B cell (primary cell): Measurements from ENCODE around the gene RPAP2. TPM values are rescaled to one million over a fixed set of nuclear protein-coding genes. Genes with fewer than 3 reads are reported as not detected.

Experiments used
- ATAC-seq: fragments of 200-7000 bp; cut with Tn5 transposase; one replicate; pipeline ENCODE4 v1.10.0; 2021; ENCODE audit warnings: low read depth, mild to moderate bottlenecking, moderate number of reproducible peaks, moderate library complexity
- CTCF ChIA-PET: fragments of 350-600 bp; sonication (Branson Sonifier 250); formaldehyde crosslinking; loops from one replicate; lab custom pipeline; 2021; ENCODE audit warnings: antibody characterized with exemption, inconsistent platforms; lab: Charles Lee
- POLR2A ChIA-PET: fragments of 350-600 bp; sonication (Branson Sonifier 250); formaldehyde crosslinking; loops from one replicate; lab custom pipeline; 2021; ENCODE audit warnings: antibody characterized with exemption; lab: Charles Lee
- DNase-seq: peaks from one replicate; pipeline ENCODE4 v3.0.0; 2013
- H2AFZ ChIP-seq: 2 replicates; pipeline ENCODE4 v1.6.1; 2012; ENCODE audit warnings: mild to moderate bottlenecking, low read depth, low read length; ENCODE audit not compliant: insufficient read depth, poor library complexity, severe bottlenecking
- H3K27ac ChIP-seq, 2 donors: 1 replicate in 1 of 2; 2 replicates in 1 of 2; pipeline ENCODE4 v1.5.1; 2012 to 2013; ENCODE audit warnings: low read length in 2 of 2, mild to moderate bottlenecking in 2 of 2, moderate library complexity in 1 of 2
- H3K27me3 ChIP-seq, 4 experiments: fragments of 200-600 bp in 1 of 4; sonication (generic) in 1 of 4; replicated peaks in 1 of 4; 1 replicate in 2 of 4; 2 replicates in 2 of 4; pipeline versions ENCODE4 v1.6.1 to v1.7.0; 2013 to 2016; ENCODE audit warnings: low read length in 3 of 4, mild to moderate bottlenecking in 2 of 4, mixed read lengths in 1 of 4, moderate library complexity in 1 of 4; ENCODE audit not compliant: insufficient read depth in 4 of 4, control insufficient read depth in 3 of 4; ENCODE audit errors: control extremely low read depth in 1 of 4
- H3K36me3 ChIP-seq, 2 experiments: replicated peaks in 1 of 2; 1 replicate in 1 of 2; 2 replicates in 1 of 2; pipeline versions ENCODE4 v1.6.1 to v1.7.1; 2013; ENCODE audit warnings: low read length in 1 of 2; ENCODE audit not compliant: insufficient read depth in 2 of 2, control insufficient read depth in 1 of 2; ENCODE audit errors: control extremely low read depth in 1 of 2, extremely low read depth in 1 of 2
- H3K4me1 ChIP-seq, 2 donors: fragments of 200-600 bp in 1 of 2; sonication (generic) in 1 of 2; 1 replicate in 1 of 2; 2 replicates in 1 of 2; pipeline versions ENCODE4 v1.5.1 to v1.6.1; 2013 to 2017; ENCODE audit warnings: low read length in 2 of 2; ENCODE audit not compliant: control insufficient read depth in 2 of 2, insufficient read depth in 2 of 2
- H3K4me2 ChIP-seq: replicated peaks from 2 replicates; pipeline ENCODE3; 2012; ENCODE audit warnings: mild to moderate bottlenecking, low read depth, low read length; ENCODE audit not compliant: poor library complexity, severe bottlenecking
- H3K4me3 ChIP-seq, 5 experiments: fragments of 200-600 bp in 1 of 5; sonication (generic) in 1 of 5; 1 replicate in 3 of 5; 2 replicates in 2 of 5; pipeline versions ENCODE4 v1.5.1 to v1.7.0; 2011 to 2016; ENCODE audit warnings: low read length in 4 of 5, mild to moderate bottlenecking in 4 of 5, low read depth in 2 of 5, control low read depth in 1 of 5, moderate library complexity in 1 of 5; ENCODE audit not compliant: insufficient read depth in 1 of 5; ENCODE audit errors: control extremely low read depth in 1 of 5, extremely low read depth in 1 of 5
- H3K79me2 ChIP-seq: fragments of 200-600 bp; sonication (generic); one replicate; pipeline ENCODE4 v1.6.0; 2016; ENCODE audit warnings: low read length; ENCODE audit not compliant: control insufficient read depth, insufficient read depth
- H3K9ac ChIP-seq: fragments of 200-600 bp; sonication (generic); 2 replicates; pipeline ENCODE4 v1.6.1; 2017; ENCODE audit warnings: mild to moderate bottlenecking, low read length, moderate library complexity
- H3K9me3 ChIP-seq, 3 donors: one replicate each; pipeline versions ENCODE4 v1.6.1 to v1.7.1; 2013; ENCODE audit warnings: low read length in 2 of 3; ENCODE audit not compliant: control insufficient read depth in 2 of 3, insufficient read depth in 1 of 3; ENCODE audit errors: control extremely low read depth in 1 of 3
- H4K20me1 ChIP-seq: 2 replicates; pipeline ENCODE4 v1.6.0; 2012; ENCODE audit warnings: mild to moderate bottlenecking, low read length; ENCODE audit not compliant: insufficient read depth, control insufficient read depth, poor library complexity, severe bottlenecking
- H3K27ac Mint-ChIP-seq: one replicate; pipeline ENCODE4 v1.8.0; 2021; ENCODE audit warnings: mixed read lengths
- H3K27me3 Mint-ChIP-seq: one replicate; pipeline ENCODE4 v1.8.0; 2021; ENCODE audit warnings: mixed read lengths
- H3K4me1 Mint-ChIP-seq: one replicate; pipeline ENCODE4 v1.8.0; 2021; ENCODE audit warnings: mixed read lengths
- H3K4me3 Mint-ChIP-seq: one replicate; pipeline ENCODE4 v1.8.0; 2021; ENCODE audit warnings: mixed read lengths
- H3K9me3 Mint-ChIP-seq: one replicate; pipeline ENCODE4 v1.8.0; 2022; ENCODE audit warnings: mixed read lengths; ENCODE audit not compliant: insufficient read depth
- CTCF ChIP-seq: fragments of 200-600 bp; IDR thresholded peaks from one replicate; pipeline ENCODE4 v1.8.0; 2022; ENCODE audit warnings: antibody characterized with exemption, mild to moderate bottlenecking
- EZH2 ChIP-seq: IDR thresholded peaks from 2 replicates; pipeline ENCODE4 v1.6.1; 2012; ENCODE audit warnings: borderline replicate concordance, low read depth, mild to moderate bottlenecking, moderate library complexity, low read length; ENCODE audit not compliant: insufficient read depth, poor library complexity, severe bottlenecking
- WGBS: methylation state at CpG from one replicate; pipeline ENCODE4 v1.1.5; 2013; ENCODE audit warnings: missing lambda C conversion rate; ENCODE audit not compliant: insufficient coverage; 5-methylcytosine and 5-hydroxymethylcytosine counted together
- intact Hi-C: fragments of 100-400 bp; cut with micrococcal nuclease; formaldehyde crosslinking; loops from one replicate; pipeline ENCODE4 v1.10.0; 2022
- polyA plus RNA-seq: library from polyadenylated mRNA; depleted of rRNA; stranded (reverse); fragments of >200 nt; gene quantifications from 2 replicates; pipeline ENCODE4 v1.2.3, GENCODE V29; 2012
- total RNA-seq, 2 donors: library from RNA; stranded (reverse); fragments of 120-200 nt in 1 of 2; gene quantifications; 1 replicate in 1 of 2; 2 replicates in 1 of 2; pipeline versions ENCODE4 v1.2.3 to v1.2.4, GENCODE V29; 2013 to 2022

Gene RPAP2
- total and polyA plus RNA-seq, 2 donors (not counting 1 experiment from before 2014, with no cell fraction given), result 6.3 to 31.6 TPM

DNA sequence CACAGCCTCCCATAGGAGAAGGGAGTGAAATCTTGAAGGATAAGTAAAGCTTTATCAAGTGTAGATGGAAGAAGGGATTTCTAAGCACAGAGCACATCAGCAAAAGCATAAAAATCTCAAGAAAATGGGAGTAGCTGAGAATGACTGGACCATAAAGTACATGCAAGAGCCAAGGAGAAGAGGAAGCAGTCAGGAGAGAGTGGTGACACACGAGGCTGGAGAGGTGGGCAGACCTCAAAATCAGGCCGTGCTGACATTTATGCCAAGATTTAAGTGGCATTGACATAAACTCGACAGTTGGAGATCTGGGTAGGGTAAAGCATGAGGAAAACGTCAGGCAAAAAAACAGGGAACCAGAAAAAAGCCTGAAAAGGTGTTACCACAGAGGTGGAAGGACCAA is 125.5 kb downstream of the RPAP2 start:
- H3K4me2 ChIP-seq, result no peak overlapping the region
- intact Hi-C loops, result no loop called here
- no peak overlapping the region for H3K4me3 ChIP-seq
- POLR2A ChIA-PET, result no interaction called here
- no peaks in the 10 kb centered on the region for H3K9me3 ChIP-seq
- no peak for TF ChIP-seq CTCF
- TF ChIP-seq EZH2, result no peak
- Mint-ChIP-seq H3K27ac (no peak overlapping the region), H3K4me1 (no peaks in the 10 kb centered on the region), H3K9me3 (no peaks in the 10 kb centered on the region), H3K4me3 (no peak overlapping the region), H3K27me3 (no peaks in the 10 kb centered on the region)
- no peaks in the 10 kb centered on the region for H3K4me1 ChIP-seq
- no peaks in the 10 kb centered on the region for H3K79me2 ChIP-seq
- no peaks in the 10 kb centered on the region for H4K20me1 ChIP-seq
- no peaks in the 10 kb centered on the region for H3K36me3 ChIP-seq
- DNase-seq (no peak), ATAC-seq (no peak)
- CTCF ChIA-PET, result no interaction called here
- H3K27ac ChIP-seq, result no peak overlapping the region
- no peak overlapping the region for H2AFZ ChIP-seq
- 2% methylated on average over 4 of the region's 4 CpGs for WGBS
- H3K27me3 ChIP-seq, result no peaks in the 10 kb centered on the region
- no peak overlapping the region for H3K9ac ChIP-seq

GRCh38 chr1:92425617-92426016 is 126.8 kb downstream of the RPAP2 start:
- CTCF ChIA-PET, result no interaction called here
- Mint-ChIP-seq H3K9me3 (no peaks in the 10 kb centered on the region), H3K4me1 (no peaks in the 10 kb centered on the region), H3K27me3 (no peaks in the 10 kb centered on the region), H3K4me3 (no peak overlapping the region), H3K27ac (no peak overlapping the region)
- intact Hi-C loops, result no loop called here
- TF ChIP-seq CTCF (no peak), EZH2 (no peak)
- Histone ChIP-seq H3K79me2 (no peaks in the 10 kb centered on the region), H3K27ac (no peak overlapping the region), H3K27me3 (no peaks in the 10 kb centered on the region), H3K9me3 (no peaks in the 10 kb centered on the region), H3K36me3 (no peaks in the 10 kb centered on the region), H2AFZ (no peak overlapping the region), H4K20me1 (no peaks in the 10 kb centered on the region), H3K4me1 (no peaks in the 10 kb centered on the region), H3K9ac (no peak overlapping the region), H3K4me3 (no peak overlapping the region), H3K4me2 (no peak overlapping the region)
- no peak for ATAC-seq
- no peak for DNase-seq
- 86% methylated on average over 2 of the region's 2 CpGs for WGBS
- POLR2A ChIA-PET, result no interaction called here
